HEK293 (cell line): Measurements from ENCODE around the gene FOXM1.

Source experiments
- GLIS1 ChIP-seq: fragments of 450-650 bp; formaldehyde crosslinking; IDR thresholded peaks from 2 replicates; pipeline ENCODE4 v1.5.1; 2016; ENCODE audit warnings: missing biosample characterization, missing genetic modification characterization
- HOXA7 ChIP-seq: sonication (generic); formaldehyde crosslinking; IDR thresholded peaks from 2 replicates; pipeline ENCODE4 v1.8.1; 2022; ENCODE audit warnings: missing genetic modification reagents, borderline replicate concordance
- SP7 ChIP-seq: fragments of 450-650 bp; formaldehyde crosslinking; IDR thresholded peaks from 2 replicates; pipeline ENCODE4 v1.5.1; 2016; ENCODE audit warnings: missing biosample characterization, missing genetic modification characterization
- ZNF529 ChIP-seq: fragments of 450-650 bp; formaldehyde crosslinking; IDR thresholded peaks from 2 replicates; pipeline ENCODE4 v1.5.1; 2017; ENCODE audit warnings: missing genetic modification characterization, missing biosample characterization; ENCODE audit not compliant: insufficient replicate concordance
- TF ChIP-seq, protein P1 (sequence below): fragments of 450-650 bp; formaldehyde crosslinking; IDR thresholded peaks from 2 replicates; pipeline ENCODE4 v1.5.1; 2016; ENCODE audit warnings: missing biosample characterization, missing genetic modification characterization

DNA sequence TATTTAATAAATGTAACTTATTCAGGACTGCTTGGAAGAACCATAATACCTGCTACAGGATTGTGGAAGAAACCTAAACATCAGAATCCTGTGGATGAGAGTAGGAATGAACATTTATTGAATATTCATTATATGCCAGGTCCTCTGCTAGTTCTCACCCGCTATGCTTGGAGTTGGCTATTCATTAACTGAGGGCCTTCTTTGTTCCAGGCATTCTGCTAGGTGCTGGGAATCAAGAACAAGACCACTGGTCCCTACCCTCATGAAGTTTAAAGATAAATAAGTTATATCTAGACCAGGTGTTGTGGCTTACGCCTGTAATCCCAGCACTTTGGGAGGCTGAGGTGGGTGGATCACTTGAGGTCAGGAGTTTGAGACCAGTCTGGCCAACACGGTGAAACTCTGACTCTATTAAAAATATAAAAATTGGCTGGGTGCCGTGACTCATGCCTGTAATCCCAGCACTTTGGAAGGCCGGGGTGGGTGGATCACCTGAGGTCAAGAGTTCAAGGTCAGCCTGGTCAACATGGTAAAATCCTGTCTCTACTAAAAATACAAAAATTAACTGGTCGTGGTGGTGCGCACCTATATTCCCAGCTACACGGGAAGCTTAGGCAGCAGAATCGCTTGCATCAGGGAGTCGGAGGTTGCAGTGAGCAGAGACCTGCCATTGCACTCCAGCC is 9.9 kb upstream of the FOXM1 start:
- TF ChIP-seq, protein P1, sequence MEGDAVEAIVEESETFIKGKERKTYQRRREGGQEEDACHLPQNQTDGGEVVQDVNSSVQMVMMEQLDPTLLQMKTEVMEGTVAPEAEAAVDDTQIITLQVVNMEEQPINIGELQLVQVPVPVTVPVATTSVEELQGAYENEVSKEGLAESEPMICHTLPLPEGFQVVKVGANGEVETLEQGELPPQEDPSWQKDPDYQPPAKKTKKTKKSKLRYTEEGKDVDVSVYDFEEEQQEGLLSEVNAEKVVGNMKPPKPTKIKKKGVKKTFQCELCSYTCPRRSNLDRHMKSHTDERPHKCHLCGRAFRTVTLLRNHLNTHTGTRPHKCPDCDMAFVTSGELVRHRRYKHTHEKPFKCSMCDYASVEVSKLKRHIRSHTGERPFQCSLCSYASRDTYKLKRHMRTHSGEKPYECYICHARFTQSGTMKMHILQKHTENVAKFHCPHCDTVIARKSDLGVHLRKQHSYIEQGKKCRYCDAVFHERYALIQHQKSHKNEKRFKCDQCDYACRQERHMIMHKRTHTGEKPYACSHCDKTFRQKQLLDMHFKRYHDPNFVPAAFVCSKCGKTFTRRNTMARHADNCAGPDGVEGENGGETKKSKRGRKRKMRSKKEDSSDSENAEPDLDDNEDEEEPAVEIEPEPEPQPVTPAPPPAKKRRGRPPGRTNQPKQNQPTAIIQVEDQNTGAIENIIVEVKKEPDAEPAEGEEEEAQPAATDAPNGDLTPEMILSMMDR (tag by site-specific recombination) = no peak
- TF ChIP-seq GLIS1 (tag by site-specific recombination) (no peak), ZNF529 (tag by site-specific recombination) (no peak), HOXA7 (no peak), SP7 (no peak)
